Measurements from ENCODE around the gene SELENOS.

GRCh38 chr15:101320501-101321052, 43.3 kb upstream of the SELENOS start:
- no peak for TF ChIP-seq CHD2 (IDR thresholded peaks at IDR 0.05; ENCODE audit: low read length, partially characterized antibody)
- TF ChIP-seq POLR2A (IDR thresholded peaks at IDR 0.05; ENCODE audit: low read length), result no peak
- TF ChIP-seq CTCF (IDR thresholded peaks at IDR 0.05), result no peak
- no peak for TF ChIP-seq ZSCAN20 (CRISPR knock-in tag; IDR thresholded peaks at IDR 0.05)
- TF ChIP-seq USF2 (IDR thresholded peaks at IDR 0.05), result no peak
- TF ChIP-seq CBX2 (IDR thresholded peaks at IDR 0.05; ENCODE audit: borderline replicate concordance, low read depth), result no peak
- TF ChIP-seq ZFP36 (IDR thresholded peaks at IDR 0.05; ENCODE audit: borderline replicate concordance, partially characterized antibody), result no peak
- TF ChIP-seq CEBPB (IDR thresholded peaks at IDR 0.05), result no peak
- TF ChIP-seq HEYL (CRISPR knock-in tag; IDR thresholded peaks at IDR 0.05), result no peak
- no peak for TF ChIP-seq HMGXB4 (CRISPR knock-in tag; IDR thresholded peaks at IDR 0.05; ENCODE audit: borderline replicate concordance)
- no peak for TF ChIP-seq SMC3 (IDR thresholded peaks at IDR 0.05)
- TF ChIP-seq MAX (IDR thresholded peaks at IDR 0.05), result no peak
